ENCODE results near the gene FAM221B.

FAM221B gene

DNA sequence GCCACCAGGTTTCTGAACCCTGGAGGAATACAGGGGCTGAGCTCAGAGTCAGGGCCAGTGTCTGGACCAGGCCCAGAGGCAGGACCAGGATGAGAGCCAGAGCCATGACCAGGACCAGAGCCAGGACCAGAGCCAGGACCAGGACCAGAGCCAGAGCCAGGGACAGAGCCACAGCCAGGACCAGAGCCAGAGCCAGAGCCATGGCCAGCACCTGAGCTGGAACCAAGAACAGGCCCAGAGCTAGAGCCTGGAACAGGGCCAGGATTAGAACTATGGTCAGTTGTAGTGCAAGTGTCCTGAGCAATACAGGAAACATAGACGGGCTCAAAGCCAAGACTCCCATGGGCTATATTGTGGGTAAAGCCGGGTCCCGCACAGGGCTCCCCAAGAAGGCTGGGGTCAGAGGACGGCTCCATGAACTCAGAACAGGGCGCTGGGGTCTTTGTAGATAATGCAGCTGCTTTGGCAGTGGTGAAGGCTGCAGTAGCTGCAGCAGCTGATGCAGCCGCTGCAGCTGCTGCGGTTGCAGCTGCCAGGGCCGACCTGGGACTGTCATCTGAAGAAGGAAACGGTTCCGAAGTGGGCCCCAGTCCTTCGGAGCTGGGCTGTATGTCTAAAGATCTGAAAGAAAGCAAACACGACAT, 17.0 kb downstream of the FAM221B start:
- Histone ChIP-seq H3K4me1 (peaks cover 0 to 38% (median 30%) of the 10 kb centered on the region in 4 donors), H3K36me3 (peaks cover 18 to 32% (median 28%) of the 10 kb centered on the region in 3 donors), H3K27me3 (no peaks in the 10 kb centered on the region), H3K27ac (peak overlapping the region; percentile 59 to 97), H3K9me3 (no peaks in the 10 kb centered on the region), H3K4me3 (peak overlapping the region; percentile 48 to 50)
- TF ChIP-seq CTCF (IDR thresholded peaks at IDR 0.05), result no peak
- intact Hi-C loops (cut with DNase I; ENCODE audit: low total_unique reads), result loop anchor here (10.0 kb wide), 1 partner anchor 67 kb away; the partner anchor contains the start of genes GBA2 and RGP1
- DNase-seq, result no peak

DNA sequence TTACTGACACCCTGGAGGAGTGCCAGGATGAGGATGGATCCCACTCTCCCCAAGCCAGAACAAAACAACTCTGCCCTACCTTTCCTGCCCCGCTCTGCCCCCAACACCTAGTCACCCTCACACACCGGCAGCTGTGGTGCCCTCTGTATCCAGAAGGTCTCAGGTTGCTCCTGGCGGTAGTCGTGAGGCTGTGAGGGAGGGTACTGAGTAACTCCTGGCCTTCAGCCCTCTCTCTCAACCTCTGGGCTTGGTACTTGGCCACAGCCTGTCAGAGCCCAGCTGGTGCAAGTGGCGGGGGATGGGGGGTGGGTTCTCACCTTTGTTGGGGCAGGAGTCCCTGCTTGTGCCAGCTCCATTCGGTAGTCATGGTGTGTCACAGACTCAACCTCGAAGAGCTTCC, 18.4 kb downstream of the FAM221B start:
- intact Hi-C loops (cut with DNase I; ENCODE audit: low total_unique reads), result loop anchor here (10.0 kb wide), 1 partner anchor 65 kb away; the partner anchor contains the start of genes GBA2 and RGP1
- Histone ChIP-seq H3K36me3 (peaks cover 24 to 46% (median 42%) of the 10 kb centered on the region in 3 donors), H3K4me1 (peaks cover 0 to 38% (median 30%) of the 10 kb centered on the region in 4 donors), H3K27ac (no peak overlapping the region), H3K9me3 (no peaks in the 10 kb centered on the region), H3K4me3 (no peak overlapping the region), H3K27me3 (no peaks in the 10 kb centered on the region)
- no peak for DNase-seq
- no peak for TF ChIP-seq CTCF (IDR thresholded peaks at IDR 0.05)

- no peak for TF ChIP-seq CTCF (IDR thresholded peaks at IDR 0.05)
- Histone ChIP-seq H3K36me3 (peaks cover 26 to 58% (median 42%) of the 10 kb centered on the region in 3 donors), H3K4me3 (no peak overlapping the region), H3K9me3 (no peaks in the 10 kb centered on the region), H3K27me3 (no peaks in the 10 kb centered on the region), H3K27ac (no peak overlapping the region), H3K4me1 (peaks cover 0 to 27% (median 22%) of the 10 kb centered on the region in 4 donors)
- intact Hi-C loops (cut with DNase I; ENCODE audit: low total_unique reads), result no loop called here
- no peak for DNase-seq
Observed at GRCh38 chr9:35808433-35808832, 20.1 kb downstream of the FAM221B start.

- no peak for DNase-seq
- no peaks in the 10 kb centered on the region for H3K9me3 ChIP-seq
- H3K27ac ChIP-seq, result no peak overlapping the region
- no peak for TF ChIP-seq CTCF (IDR thresholded peaks at IDR 0.05)
- H3K36me3 ChIP-seq, result peaks cover 37 to 81% (median 56%) of the 10 kb centered on the region in 3 donors
- intact Hi-C loops (cut with DNase I; ENCODE audit: low total_unique reads), result no loop called here
- H3K4me3 ChIP-seq, result no peak overlapping the region
- peaks cover 0 to 7% (median 5%) of the 10 kb centered on the region in 4 donors for H3K4me1 ChIP-seq
- no peaks in the 10 kb centered on the region for H3K27me3 ChIP-seq
Observed at GRCh38 chr9:35806101-35806500, 22.4 kb downstream of the FAM221B start.

GRCh38 chr9:35801328-35802128, 27.0 kb downstream of the FAM221B start:
- TF ChIP-seq CTCF (IDR thresholded peaks at IDR 0.05), result no peak
- Histone ChIP-seq H3K4me3 (no peak overlapping the region), H3K27ac (no peak overlapping the region), H3K27me3 (no peaks in the 10 kb centered on the region), H3K9me3 (no peaks in the 10 kb centered on the region), H3K36me3 (peaks cover 19 to 68% (median 42%) of the 10 kb centered on the region in 3 donors), H3K4me1 (peaks cover 0 to 3% (median 0%) of the 10 kb centered on the region in 4 donors)
- no peak for DNase-seq
- intact Hi-C loops (cut with DNase I; ENCODE audit: low total_unique reads), result no loop called here

Measured in tibial artery (tissue), 4 donors.